T47D (cell line): Measurements from ENCODE around the gene SMG6.

Source experiments
- DNase-seq, 2 experiments: peaks; one replicate each; pipeline versions ENCODE4 v3.0.0 to v3.0.0-alpha.2; 2011 to 2012; ENCODE audit warnings: low read depth in 1 of 2, low spot score in 1 of 2
- JUND ChIP-seq: IDR thresholded peaks from 2 replicates; pipeline ENCODE4 v1.6.1; 2012; ENCODE audit warnings: low read depth
- in situ Hi-C: cut with HindIII; loops from 2 replicates; pipeline ENCODE4 v1.10.0; 2016; ENCODE audit warnings: low sequenced_read_pairs, low pct_unique_long_range_greater_than_20kb

The SMG6 gene

DNA sequence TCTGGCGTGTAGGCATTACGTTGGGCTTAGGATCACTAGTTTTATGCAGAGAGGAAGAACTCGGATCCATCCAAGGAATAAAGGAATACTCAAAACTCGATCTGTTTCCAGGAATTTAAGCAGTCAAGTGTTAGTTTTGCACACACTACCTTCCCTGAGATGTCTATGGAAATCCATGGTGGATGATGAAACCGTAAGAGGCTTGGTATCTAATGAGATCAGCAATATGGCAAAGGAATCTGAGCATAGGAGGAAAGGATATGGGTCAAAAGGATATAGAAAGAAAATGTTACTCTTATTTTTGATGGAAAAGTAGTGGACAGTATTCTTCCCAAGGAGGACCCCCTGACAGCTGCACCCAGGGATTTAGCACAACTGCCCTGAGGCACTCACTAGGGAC lies 59.6 kb downstream of the SMG6 start:
- no peak for DNase-seq
- no peak for TF ChIP-seq JUND
- in situ Hi-C loops, result no loop called here

DNA sequence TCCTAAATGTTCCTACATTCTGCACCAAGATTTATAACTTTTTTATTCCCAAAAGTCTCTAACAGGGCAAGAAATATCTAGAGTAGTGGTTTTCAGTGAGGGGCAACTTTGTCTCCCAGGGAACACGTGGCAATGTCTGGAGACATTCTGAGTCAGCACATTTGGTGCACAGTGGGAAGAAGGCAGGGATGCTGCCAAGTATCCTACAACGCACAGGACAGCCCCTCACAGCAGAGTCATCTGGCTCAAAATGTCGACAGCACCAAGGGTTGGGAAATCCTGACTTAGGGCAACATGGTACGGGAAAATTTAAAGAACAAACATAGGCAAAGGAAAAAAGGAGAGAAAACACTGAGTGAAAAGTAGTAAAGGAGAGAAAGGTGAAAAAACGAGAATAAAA lies 61.8 kb downstream of the SMG6 start:
- no peak for TF ChIP-seq JUND
- in situ Hi-C loops, result no loop called here
- no peak for DNase-seq

DNA sequence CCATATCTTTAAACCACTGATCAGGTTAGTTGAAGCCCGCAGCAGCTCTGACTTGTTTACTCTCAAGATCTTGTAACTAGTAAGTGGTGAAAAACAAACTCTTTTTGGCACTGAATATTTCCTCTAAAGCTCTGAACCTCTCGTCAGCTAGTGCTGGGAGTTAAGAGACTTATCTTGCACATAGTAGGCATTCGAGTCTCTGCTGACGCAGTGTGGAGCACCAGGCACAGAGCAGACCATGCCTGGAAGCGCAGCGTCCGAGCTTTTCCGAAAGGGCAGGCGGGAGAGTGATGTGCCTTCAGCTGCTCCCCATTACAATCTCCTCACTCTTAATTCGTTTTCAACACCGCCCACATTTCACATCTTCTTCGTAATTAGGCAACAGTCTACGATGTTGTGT lies 63.0 kb downstream of the SMG6 start:
- in situ Hi-C loops, result no loop called here
- no peak for DNase-seq
- TF ChIP-seq JUND, result no peak

DNA sequence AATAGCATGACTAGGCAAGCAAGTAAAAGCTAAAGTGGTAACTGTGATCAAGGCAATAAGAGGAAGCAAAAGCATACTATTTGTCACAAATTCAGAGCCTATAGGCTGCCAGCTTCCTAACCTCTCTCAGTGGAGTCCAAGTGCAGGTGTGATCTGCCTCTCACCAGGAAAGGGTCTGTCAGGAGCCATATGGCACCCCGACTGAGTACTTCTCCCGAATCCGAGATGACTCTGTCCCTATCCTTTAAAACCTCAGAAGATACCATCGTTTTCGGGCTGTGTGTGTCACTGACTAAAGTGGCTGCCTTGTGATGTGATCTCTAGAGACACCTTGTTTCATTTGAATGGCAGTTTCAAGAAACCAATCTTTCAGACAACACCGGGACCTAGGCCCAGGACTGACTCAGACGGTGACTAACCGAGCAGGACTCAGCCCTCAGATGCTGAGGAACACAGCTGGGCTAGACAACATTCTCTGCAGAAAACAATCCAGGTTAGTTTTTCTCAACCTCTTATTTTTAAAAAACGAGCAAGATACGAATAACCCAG lies 63.6 kb downstream of the SMG6 start:
- in situ Hi-C loops, result no loop called here
- DNase-seq, result no peak
- no peak for TF ChIP-seq JUND

DNA sequence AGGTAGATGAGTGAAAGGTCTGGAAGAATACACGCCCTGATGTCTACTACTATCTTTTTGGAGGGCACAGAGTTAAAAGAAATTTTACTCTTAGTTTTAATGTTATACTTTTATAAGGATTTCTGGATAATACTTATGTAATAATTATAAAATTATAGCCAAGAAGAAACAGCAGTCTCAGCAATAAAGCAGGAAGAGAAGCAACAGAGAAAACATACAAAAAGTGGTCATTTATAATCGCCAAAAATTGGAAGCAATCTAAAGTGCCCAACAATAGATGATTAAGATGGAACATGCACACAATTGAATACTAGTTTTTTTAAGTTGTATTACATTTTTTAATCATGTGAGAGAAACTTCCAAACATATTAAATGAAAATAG lies 64.4 kb downstream of the SMG6 start:
- DNase-seq, result no peak
- in situ Hi-C loops, result no loop called here
- no peak for TF ChIP-seq JUND

DNA sequence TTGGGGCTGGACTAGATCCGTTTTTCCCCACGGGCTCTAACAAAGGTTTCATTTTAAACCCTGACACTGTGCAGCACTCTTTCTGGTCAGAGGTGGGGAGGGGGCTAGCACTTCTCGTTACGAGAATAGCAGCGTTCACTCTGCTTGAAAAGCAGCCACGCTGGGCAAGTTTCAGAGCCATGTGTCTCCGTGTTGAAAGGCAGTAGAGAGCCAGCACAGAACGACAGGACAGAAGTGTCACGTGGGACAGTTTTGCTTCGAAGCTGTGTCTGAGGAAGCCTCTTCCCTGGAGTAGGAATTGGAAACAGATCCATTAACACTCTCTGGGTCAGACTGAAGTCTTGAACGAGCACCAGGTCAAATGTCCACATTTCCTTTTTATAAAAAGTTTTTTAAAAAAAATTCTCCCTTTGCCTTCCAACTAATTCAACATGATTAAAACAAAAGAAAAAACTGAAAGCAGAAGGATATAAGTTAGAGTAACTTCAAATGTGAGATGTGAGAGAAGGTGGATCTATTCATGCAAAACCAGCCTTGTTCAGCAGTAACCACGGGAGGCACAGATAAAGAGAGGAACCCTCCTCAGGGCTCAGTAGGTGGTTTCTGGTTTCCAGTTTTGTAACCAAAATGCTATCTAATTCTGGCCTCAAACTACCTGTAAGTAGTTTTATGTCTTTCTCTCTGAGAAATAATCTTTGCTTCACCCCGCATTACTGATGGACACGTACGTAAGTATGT lies 65.0 kb downstream of the SMG6 start:
- no peak for TF ChIP-seq JUND
- in situ Hi-C loops, result no loop called here
- DNase-seq, result no peak

DNA sequence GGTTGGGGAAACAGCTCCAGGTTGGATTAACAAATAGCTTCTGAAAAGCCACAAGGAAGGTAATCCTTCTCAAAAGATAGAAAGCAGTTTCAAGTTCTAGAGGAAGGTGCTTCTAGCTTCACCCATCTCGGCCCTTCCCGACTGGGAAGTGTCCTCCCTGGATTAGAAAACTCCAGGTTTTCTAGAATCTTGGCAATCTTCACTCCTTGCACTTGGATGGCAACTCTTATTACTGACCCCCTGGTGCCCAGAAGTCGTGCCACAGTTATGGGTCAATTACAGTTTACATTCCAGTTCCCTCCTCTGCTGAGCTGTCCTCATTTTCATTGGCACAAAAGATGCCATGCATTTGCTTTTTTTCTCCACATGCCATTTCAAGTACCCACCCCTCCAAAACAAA lies 65.6 kb downstream of the SMG6 start:
- no peak for DNase-seq
- TF ChIP-seq JUND, result no peak
- in situ Hi-C loops, result no loop called here

DNA sequence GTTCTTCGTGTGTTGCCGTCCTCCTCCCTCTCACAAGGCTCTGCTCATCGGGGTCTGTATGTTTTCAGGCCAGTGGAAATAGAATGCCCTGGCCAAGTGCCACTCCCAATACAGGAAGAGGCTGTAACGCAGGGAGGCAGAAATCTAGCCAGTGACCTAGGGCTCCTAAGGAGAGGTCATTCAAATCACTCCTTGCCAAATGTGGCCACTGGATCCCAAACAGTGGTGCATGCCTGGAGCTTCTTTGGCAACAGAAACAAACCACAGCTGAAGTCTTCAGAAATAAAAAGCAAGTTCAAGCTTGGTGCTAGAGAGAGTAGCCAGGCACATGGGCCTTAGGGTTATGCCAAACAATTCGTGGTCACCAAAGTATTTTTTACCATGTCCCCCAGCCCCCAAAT lies 66.1 kb downstream of the SMG6 start:
- peak in 1 of 2 experiments; percentile 67 for DNase-seq
- in situ Hi-C loops, result no loop called here
- TF ChIP-seq JUND, result no peak

DNA sequence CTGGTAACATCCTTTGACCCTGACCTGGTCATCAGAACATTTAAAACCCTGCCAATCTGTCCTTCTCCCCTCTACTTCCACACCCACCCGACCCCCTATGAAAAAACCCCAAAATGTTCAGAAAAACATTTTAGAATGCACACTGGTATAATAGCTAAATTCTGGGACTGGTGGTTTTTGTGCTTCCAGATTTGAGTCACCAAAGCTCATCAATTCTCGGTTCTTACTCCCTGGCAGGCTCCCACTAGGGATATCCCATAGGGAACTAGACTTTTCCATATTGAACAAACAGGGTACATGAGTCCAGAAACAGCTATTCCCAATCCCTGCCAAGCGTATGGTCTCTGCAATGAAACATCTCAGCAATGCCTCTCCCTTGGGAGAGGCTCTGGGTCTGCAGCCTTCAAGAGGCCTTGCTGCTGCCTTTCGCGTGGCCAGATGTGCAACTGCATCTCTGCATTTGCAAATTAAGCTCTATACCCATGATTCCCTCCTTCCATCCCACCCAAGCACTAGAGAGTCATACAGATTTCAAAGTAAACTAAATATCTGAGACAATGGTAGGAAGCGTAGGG lies 67.7 kb downstream of the SMG6 start:
- no peak for TF ChIP-seq JUND
- no peak for DNase-seq
- in situ Hi-C loops, result no loop called here

DNA sequence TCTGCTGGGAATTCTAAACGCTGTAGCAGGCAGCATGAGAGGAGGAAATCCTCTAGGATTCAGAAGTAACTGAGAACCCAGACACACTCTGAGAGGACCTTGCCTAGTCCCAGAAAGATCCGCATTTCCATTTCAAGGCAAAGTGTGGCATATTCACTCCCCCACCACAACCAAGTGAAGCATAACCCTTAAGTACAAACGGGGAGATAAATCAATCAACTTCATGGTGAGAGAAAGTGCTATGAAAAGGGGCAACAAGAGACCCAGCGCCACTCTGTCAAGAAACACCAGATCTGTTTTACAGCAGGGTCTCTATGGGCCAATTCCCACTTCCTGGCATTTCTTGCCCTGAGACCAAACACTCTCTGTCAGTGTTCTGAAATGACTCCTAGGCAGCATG lies 68.3 kb downstream of the SMG6 start:
- in situ Hi-C loops, result no loop called here
- no peak for TF ChIP-seq JUND
- DNase-seq, result no peak

DNA sequence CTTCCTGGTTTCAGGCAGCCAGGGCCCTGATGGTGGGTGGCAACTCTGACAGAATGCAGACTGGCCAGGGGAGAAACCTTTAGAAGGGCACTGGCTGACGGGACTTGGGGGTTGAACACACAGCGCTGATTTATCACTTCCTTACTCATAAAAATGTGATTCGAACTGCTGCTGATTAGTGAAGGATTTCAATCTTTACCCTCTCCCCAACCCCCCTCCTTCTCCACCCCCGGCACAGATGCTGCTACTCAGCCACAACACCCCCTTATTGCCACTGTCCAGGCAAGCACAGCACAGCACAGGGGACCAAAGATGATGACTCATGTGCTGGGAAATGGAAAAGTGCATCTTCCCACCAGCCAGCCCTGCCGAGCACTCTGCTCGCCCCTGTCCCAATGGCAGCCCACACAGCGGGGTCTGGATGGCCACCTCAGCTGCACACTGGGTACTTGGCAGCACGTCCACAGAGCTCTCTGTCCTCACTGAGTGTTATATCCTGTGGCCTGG lies 70.1 kb downstream of the SMG6 start:
- no peak for DNase-seq
- TF ChIP-seq JUND, result no peak
- in situ Hi-C loops, result no loop called here

DNA sequence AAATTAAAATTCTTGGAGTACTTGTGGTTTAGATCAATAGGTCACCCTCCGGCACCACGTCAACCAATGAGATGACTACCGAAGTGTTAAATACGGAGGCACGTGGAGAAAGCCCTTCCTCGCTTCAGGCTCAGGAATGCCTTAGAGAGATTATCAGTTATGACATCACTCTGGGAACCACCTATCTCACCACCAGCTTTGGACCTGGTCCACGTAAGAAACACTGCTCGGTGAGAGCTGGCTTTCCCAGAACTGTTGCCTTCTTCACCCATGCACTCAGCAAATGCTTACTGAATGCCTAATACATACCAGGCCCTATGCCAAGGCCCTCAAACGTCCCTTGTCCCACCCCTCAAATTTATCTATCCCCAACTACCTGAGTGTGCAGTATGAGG lies 71.3 kb downstream of the SMG6 start:
- in situ Hi-C loops, result no loop called here
- no peak for DNase-seq

DNA sequence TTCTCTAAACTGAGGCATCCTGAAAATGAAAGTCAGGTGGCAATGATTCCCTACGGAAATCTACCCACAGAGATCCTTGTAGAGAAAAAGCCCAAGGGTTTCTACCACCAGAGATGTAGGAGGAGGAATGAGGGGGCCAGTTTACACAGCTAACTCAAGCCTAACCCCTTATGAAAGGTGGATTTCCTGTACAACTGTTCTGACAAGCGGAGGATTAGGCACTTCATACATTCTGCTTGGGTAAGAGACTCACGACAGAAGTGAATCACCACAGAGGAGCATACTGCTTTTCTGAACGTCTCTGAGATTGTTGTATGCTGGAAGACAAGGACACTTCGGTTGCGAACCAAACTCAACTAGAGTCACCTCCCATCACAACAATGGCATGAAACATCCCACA lies 72.7 kb downstream of the SMG6 start:
- no peak for DNase-seq
- in situ Hi-C loops, result no loop called here
- TF ChIP-seq JUND, result no peak

More for the DNA sequence above, 71.3 kb downstream of the SMG6 start:
- TF ChIP-seq JUND, result no peak
